GM12865 (cell line): ENCODE data around the gene SH2D7.

ENCODE experiments used
- DNase-seq: peaks from one replicate; pipeline ENCODE4 v3.0.0; 2010; ENCODE audit warnings: low read depth
- H3K4me3 ChIP-seq: 2 replicates; pipeline ENCODE4 v1.5.1; 2011; ENCODE audit warnings: mild to moderate bottlenecking, low read depth, low read length, control low read depth
- TF ChIP-seq, protein P1 (sequence below): IDR thresholded peaks from 2 replicates; pipeline ENCODE4 v1.5.1; 2011; ENCODE audit warnings: low read length, control low read depth, low read depth, inconsistent platforms; ENCODE audit not compliant: insufficient read depth; ENCODE audit errors: missing control alignments

SH2D7 gene

DNA sequence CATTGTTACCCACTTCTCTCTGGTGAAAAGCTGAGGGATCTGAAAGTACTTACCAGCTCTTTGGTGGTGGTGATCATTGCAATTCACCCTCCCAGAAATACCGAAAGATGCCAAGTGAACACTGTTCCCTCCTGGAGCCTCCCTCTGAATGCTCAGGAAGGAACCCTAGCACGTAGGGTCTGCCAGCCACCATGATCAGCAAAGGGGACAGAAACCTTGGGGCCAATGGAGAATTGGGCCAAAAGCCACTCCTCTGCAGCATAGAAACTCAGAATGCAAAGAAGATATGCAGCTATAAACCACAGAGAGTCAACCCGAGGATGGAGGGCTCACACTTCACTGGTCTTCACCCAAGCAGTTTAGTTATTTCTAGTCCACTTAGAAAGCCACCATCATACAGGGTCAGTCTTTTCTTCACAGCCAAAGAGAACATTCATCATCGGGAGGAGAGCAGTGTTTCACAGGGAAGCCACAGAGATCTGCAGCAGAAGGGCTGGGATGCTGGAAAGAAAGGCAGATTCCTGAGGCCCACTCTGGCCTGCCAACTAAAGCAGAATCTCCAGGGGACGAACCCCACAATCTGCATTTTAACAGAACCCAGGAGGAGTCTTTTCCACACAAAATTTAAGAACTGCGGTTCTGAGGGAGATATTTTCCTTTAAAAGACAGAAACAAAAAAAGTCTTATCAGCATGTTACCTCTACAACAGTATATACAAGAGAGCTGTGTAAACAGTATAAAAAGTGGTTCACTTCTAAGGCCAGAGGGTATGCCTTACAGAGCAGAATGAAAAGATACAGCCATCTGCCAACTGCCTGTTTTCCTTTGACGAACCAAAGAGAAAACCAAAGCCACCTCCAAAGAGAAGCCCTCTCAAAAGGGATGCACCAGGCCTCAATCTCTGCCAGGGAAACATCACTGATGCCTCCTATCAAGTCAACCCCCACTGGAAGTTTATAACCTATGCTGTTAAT, 26.1 kb upstream of the SH2D7 start:
- peak; percentile 91 for DNase-seq
- peak overlapping the region; percentile 61 for H3K4me3 ChIP-seq
- TF ChIP-seq, protein P1, sequence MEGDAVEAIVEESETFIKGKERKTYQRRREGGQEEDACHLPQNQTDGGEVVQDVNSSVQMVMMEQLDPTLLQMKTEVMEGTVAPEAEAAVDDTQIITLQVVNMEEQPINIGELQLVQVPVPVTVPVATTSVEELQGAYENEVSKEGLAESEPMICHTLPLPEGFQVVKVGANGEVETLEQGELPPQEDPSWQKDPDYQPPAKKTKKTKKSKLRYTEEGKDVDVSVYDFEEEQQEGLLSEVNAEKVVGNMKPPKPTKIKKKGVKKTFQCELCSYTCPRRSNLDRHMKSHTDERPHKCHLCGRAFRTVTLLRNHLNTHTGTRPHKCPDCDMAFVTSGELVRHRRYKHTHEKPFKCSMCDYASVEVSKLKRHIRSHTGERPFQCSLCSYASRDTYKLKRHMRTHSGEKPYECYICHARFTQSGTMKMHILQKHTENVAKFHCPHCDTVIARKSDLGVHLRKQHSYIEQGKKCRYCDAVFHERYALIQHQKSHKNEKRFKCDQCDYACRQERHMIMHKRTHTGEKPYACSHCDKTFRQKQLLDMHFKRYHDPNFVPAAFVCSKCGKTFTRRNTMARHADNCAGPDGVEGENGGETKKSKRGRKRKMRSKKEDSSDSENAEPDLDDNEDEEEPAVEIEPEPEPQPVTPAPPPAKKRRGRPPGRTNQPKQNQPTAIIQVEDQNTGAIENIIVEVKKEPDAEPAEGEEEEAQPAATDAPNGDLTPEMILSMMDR = no peak

GRCh38 chr15:78067328-78068228, 24.8 kb upstream of the SH2D7 start:
- no peak overlapping the region for H3K4me3 ChIP-seq
- TF ChIP-seq, protein P1 = no peak

DNA sequence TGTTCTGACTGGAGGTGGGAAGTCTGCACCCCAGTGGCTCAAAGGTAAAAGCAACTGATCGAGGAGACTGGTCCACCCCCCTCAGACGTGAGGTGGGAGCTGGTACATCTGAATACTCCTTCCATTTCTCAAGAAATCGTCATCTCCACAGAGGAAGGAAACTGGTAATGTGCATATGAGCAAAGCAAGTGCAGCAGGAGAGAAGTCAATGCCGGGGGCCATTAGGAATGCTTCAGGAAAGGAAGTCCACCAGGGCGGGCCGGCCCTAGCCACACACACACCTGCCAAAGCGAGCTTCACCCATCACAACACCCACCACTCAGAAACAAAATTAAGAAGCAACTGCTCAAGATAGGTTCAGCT, 23.3 kb upstream of the SH2D7 start:
- no peak for DNase-seq
- peak overlapping the region; percentile 32 for H3K4me3 ChIP-seq
- TF ChIP-seq, protein P1 = no peak

More at GRCh38 chr15:78067328-78068228, 24.8 kb upstream of the SH2D7 start:
- DNase-seq = no peak

DNA sequence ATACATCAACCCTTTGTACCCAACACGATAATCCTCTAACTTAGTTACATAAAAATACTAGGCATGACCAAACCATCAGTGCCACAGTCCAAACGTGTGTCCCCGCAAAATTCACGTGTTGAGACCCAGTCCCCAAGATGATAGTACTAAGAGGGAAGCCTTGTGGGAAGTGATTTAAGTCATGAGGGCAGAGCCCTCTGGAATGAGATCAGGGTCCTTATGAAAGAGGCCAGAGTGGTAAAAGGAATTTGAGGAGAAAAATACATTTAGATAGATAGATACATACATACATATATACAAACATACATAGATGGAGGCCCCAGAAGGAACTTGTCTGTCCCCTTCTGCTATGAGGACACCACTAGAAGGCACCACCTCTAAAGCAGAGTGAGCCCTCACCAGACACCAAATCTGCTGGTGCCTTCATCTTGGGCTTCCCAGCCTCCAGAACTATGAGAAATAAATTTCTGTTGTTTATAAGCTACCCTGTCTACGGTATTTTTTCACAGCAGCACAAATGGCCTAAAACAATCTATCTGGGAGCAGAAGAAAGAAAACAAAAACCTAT, 22.8 kb upstream of the SH2D7 start:
- TF ChIP-seq, protein P1 = no peak

GRCh38 chr15:78070049-78070700, 22.2 kb upstream of the SH2D7 start:
- peak; percentile 50 for DNase-seq
- peak overlapping the region; percentile 9; the same call in 1 of the 2 replicates for H3K4me3 ChIP-seq
- TF ChIP-seq, protein P1 = no peak

More for the DNA sequence above, 22.8 kb upstream of the SH2D7 start:
- peak overlapping the region; percentile 32 for H3K4me3 ChIP-seq
- DNase-seq = peak; percentile 42

- TF ChIP-seq, protein P1 = no peak
- H3K4me3 ChIP-seq = no peak overlapping the region
- DNase-seq = no peak
These were observed 21.0 kb upstream of the SH2D7 start for GRCh38 chr15:78071383-78071782.
